ENCODE data around the gene STK24. TPM values are rescaled to one million over a fixed set of nuclear protein-coding genes. Genes with fewer than 3 reads are reported as not detected.

Gene STK24
- total RNA-seq, 4 donors from 2014 or later = 55.3 to 96.3 (median 83.9) TPM

DNA sequence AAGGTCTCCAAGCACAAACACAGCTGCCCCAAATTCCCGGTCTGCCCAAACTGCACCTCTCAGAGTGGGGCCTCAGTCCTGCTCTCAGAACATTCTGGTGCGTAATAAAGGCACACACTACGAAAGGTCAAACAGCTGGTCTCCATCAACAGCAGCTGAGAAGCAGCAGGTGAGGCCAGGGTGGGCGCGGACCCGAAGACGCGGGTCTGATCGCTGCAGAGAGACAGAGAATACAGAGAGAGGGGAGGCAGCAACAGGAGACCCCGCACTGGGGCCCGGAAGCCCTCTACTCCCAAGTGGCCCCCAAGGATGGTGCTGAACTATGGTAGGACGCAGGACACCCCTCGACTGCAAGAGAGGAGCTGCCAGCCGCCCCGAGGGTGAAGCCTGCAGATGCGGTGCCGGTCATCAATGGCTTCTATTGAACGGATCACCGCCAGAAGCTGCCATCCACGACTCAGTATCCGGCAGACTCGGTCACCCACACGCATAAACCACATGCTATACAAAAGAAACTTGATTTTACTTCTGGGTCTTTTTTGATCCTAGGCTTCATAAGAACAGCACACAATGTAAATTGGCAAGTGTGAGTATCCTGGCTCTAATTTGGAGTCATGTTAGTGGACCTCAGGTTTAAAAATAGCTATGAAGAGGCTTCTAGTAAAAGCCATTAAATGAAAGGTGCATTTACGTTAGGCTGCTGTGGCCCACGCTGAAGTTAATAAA, 33.4 kb downstream of the STK24 start:
- ATAC-seq (ENCODE audit: low FRiP score) = no peak
- TF ChIP-seq, protein P1, sequence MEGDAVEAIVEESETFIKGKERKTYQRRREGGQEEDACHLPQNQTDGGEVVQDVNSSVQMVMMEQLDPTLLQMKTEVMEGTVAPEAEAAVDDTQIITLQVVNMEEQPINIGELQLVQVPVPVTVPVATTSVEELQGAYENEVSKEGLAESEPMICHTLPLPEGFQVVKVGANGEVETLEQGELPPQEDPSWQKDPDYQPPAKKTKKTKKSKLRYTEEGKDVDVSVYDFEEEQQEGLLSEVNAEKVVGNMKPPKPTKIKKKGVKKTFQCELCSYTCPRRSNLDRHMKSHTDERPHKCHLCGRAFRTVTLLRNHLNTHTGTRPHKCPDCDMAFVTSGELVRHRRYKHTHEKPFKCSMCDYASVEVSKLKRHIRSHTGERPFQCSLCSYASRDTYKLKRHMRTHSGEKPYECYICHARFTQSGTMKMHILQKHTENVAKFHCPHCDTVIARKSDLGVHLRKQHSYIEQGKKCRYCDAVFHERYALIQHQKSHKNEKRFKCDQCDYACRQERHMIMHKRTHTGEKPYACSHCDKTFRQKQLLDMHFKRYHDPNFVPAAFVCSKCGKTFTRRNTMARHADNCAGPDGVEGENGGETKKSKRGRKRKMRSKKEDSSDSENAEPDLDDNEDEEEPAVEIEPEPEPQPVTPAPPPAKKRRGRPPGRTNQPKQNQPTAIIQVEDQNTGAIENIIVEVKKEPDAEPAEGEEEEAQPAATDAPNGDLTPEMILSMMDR (IDR thresholded peaks at IDR 0.05) = no peak

DNA sequence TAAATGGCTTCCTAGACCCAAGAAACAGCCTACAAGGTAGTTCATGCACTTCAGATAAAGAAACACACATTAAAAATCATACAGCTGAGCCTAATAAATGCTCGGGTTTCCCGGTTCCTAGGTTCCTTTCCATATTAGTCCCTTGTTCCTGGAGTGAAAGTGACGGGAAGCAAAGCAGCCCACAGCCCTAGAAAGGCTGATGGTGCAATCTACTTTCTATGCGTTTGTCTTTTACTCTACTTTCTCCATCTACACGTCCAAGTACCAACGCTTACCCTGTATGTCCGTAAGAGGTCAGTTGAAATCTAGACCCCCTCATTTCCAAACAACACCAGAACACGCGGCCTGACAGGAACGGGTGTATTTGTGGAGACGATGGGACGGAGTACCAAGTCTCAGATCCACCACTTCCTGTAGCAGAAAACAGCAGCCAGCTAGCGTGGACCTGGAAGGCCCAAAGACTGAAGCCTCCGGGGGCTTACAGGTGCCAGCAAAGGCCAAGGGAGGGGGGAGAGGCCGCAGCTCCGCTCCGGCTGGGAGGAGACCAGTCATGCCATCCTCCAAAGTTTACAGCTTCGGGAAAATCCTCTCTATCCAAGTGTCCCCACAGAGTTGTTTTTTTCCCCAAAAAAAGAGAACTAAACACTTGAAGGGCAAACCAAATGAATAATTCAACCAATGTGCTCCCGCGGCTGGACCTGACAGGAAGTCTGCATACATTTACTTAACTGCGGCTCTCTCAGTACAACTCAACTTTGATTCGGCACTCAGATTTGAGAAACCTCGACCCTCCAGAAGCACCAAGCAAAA, 34.1 kb downstream of the STK24 start:
- no peak for DNase-seq (ENCODE audit: low spot score)
- TF ChIP-seq, protein P1 (IDR thresholded peaks at IDR 0.05) = no peak
- ATAC-seq (ENCODE audit: low FRiP score) = no peak

More for the DNA sequence above, 33.4 kb downstream of the STK24 start:
- no peak for DNase-seq (ENCODE audit: low spot score)

DNA sequence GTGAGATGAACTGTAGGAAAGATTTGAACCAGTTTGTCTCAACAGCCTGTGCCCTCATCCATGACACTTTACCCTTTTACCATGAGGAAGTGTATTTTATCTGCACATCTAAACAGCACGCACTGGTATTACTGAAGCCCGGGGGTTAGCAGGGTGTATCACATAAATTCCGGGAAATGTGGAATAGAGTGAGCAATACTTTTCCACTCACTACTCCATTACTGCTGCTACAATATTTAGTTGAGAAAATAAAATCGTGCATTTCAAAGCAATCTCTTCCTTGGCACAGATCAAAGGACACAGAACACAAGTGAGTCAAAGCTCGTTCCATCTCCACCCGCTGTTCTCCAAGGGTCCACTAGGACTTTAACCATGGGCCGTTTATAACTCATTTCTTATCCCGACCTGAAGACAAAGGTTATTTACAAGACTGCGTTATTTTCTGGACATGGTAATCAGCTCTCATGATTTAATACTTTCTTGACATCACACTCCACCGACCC, 35.2 kb downstream of the STK24 start:
- ATAC-seq (ENCODE audit: low FRiP score) (no peak), DNase-seq (ENCODE audit: low spot score) (no peak)
- TF ChIP-seq, protein P1 (IDR thresholded peaks at IDR 0.05) = no peak

DNA sequence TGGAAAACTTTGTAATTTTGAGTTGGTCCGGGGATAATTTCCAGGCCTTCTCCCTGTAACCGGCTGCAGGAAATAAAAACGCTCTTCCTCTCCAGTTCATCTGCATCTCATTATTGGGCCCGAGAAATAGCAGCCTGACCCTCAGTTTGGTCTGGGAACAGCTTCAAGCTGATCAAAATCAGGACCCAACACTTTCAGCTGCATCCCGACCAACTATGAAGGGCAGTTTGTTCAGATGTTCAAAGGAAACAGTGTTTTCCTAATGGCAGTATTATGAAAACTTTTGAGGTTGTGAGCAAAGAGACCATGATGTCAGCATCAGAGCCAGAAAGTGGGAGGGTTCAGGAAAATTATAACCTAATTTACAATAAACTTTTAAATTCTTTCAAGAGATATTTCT, 35.7 kb downstream of the STK24 start:
- ATAC-seq (ENCODE audit: low FRiP score) = no peak
- DNase-seq (ENCODE audit: low spot score) = no peak
- TF ChIP-seq, protein P1 (IDR thresholded peaks at IDR 0.05) = no peak

DNA sequence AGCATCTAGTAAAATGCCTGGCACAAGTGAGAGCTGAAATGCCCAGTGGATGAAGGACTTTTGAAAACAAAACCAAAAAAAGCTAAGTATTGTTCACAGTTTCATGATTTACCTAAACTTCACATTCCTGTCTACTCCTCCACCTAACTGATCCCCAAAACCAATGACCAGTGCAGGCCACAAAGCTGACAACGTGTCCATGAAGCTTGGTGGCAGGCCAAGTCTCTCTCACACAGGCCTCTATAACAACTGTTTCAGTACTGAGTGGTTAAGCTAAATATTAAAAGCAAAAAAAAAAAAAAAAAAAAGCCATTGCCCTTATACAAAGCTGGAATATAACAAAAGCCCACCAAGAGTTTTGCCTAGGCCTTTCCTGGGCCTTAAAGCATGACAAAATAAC, 36.4 kb downstream of the STK24 start:
- TF ChIP-seq, protein P1 (IDR thresholded peaks at IDR 0.05) = no peak
- no peak for DNase-seq (ENCODE audit: low spot score)
- ATAC-seq (ENCODE audit: low FRiP score) = no peak

DNA sequence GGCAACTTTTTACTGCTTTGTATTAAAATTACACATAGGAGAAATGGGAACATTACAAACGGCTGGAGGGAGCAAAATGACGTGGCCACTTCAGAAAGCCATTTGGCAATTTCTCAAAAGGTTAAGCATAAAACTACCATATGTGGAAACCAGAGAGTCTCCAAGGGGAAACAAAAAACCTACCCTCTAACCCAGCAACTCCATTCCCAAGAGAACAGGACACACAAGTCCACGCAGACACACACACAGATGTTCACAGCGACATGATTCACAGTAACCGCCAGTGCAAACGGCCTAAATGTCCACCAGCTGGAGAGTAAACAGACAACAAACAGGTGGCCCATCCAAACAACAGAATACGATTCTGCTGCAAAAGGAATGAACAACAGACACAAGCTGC, 37.2 kb downstream of the STK24 start:
- no peak for ATAC-seq (ENCODE audit: low FRiP score)
- TF ChIP-seq, protein P1 (IDR thresholded peaks at IDR 0.05) = no peak
- no peak for DNase-seq (ENCODE audit: low spot score)
